GM19043 (cell line): ENCODE results near the gene ARHGDIB.

Experiments
- ATAC-seq: cut with Tn5 transposase; IDR thresholded peaks from one replicate; pipeline ENCODE4 v1.9.1; 2021; ENCODE audit warnings: low read depth; ENCODE audit not compliant: unreplicated experiment

Gene ARHGDIB

DNA sequence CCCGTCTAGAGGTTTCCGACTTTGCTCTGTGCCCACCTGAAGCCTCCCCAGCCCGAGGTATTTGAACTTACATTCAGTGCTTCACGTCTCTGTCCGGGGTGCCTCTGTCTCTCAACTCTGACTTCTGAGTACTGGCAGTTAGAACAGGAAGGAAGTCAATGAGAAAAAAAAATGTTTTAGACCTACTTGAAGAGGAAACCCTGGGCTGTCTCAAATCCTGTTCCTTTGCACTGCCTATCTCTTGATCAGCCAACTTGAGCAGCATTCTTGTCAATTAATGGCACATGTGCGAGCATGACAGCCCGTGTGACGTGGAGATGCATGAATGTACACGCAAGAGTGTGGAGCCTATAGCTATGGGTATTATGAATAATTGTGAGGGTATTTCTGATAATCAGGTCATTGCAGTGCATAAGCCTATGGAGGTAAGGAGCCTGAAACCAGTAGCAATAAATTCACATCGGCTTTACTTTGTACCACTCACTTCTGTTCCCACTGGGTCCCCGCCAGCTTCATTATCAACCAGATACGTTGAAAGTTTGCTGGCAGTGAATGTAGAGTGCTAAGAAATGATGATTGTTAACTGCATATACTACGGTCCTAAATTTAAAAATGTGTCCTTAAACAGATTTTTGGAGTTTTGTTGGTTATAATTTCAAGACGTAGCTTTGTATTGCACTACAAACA lies at the start of gene ARHGDIB:
Gene ARHGDIB, minus strand, starts transcription at position 136 of the 687 bp plus-strand sequence. CDS start 10,889 bp downstream, outside the sequence.
- peak; percentile 59 for ATAC-seq

DNA sequence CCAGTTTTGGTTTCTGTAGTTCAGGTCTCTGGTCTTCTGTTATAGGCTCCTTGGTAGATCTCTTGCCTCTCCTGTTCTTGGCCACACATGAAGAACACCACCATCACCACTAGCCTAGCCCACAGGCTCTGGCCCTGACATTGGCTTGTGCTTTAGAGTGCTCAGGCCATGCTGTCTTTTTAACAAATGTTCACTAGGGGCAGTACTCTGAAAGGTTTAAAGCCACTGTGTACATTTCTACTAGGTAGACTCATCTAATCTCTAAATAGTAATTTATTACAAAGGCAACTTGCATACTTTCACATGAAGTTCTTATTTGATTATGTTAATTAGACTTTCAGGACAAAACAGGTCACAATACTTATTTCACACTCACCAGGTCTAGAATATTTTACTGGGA lies 49.8 kb upstream of the ARHGDIB start:
- ATAC-seq = peak; percentile 67

DNA sequence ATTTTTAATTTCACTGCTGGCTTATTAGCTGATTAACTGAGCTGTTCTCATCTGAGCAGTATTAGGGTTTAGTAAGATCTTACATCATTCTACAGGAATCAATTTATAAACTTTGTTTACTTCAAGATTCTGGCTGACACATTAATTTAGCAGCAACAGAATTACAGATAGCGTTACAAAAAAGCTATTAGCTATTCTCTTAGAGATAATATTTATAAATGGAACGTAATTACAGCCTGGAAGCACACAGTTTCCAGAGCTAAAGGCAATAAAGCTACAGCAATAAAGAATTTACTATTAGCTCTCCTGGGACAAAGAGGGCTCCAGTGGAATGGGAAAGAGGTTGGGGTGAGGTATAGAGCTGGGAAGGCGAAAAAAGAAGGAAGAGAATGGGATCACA lies 46.1 kb upstream of the ARHGDIB start:
- ATAC-seq = no peak

DNA sequence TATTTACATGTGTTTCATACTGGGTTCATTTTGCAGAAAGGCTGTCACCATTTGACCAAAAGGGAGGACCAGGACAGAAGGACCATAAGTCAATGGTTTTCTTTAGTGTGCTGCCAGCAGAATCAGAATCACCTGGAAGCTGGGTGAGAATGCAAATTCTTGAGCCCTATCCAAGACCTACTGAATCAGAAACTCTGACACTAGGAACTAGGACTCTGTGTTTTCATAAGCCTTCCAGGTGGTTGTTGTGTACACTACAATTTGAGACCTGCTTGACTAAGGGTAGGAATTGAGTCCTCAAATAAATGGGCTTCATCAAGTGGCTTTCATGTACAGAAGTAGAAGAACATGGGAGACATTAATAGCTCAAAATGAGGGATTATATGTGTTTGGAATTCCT lies 43.7 kb upstream of the ARHGDIB start:
- no peak for ATAC-seq

DNA sequence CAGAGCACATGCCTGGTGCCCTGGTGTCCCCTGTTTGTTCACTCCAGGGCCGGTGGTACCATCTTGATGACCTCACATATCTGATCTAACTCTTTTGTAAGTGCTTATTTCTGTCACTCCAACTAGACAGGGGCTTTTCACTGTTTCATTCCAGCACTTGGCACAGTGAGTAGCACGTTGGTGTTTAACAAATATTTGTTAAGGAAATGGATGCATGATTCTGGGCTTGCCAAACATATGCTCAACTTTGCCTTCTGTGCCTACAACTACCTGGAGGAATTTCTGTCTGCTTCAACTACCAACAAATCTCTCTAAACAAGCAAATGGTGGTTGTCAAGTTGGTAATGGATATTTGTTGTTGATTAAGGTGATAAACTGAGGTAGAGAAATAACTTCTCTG lies 43.0 kb upstream of the ARHGDIB start:
- no peak for ATAC-seq

DNA sequence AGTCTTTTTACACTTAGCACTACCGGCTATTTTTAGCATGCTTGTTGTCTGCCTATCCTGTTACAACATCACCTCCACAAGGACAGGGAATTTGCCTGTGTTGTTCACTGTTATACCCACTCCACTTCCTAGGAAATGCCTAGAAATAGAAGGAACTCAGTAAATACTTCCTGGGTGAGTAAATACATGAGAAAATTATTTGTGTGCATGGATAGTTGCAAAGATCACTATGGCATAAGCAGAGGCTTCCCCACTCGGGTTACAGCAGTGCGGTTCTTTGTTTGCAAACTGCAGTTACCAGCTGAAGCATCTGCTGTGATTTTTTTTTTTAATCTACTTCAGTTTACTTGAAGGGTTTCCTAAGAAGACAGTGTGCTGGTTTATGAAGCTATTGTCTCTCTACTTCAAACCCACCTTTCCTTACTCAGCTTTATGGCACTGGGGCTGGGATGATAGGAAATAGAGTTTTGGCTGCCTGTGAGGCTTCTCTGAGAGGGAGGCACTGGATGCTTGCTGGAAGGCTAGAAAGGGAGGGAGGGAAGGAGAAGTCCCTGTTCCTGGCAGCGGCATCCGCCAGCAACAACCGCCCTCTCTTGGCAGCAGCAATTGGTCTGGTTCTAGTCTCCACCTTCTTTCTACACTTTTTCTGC lies 40.5 kb upstream of the ARHGDIB start:
- no peak for ATAC-seq

DNA sequence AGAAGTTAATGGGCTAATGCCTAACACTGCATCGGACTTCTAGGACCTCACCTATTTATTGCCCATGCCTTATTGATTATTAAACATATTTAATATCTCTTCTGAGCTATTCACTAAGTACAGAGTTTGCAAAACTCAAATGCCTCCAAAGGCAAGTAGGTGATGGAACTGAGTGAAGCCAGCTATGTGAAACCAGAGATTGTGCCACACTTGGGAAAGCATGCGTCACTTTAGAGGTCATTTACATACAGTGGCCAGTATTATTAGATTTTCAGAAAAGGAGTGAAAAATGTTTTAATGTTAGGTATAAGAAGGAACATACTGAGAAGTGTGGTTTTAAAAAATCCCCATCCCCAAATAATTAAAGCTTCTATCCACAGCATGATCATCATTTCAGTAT lies 39.2 kb upstream of the ARHGDIB start:
- no peak for ATAC-seq

DNA sequence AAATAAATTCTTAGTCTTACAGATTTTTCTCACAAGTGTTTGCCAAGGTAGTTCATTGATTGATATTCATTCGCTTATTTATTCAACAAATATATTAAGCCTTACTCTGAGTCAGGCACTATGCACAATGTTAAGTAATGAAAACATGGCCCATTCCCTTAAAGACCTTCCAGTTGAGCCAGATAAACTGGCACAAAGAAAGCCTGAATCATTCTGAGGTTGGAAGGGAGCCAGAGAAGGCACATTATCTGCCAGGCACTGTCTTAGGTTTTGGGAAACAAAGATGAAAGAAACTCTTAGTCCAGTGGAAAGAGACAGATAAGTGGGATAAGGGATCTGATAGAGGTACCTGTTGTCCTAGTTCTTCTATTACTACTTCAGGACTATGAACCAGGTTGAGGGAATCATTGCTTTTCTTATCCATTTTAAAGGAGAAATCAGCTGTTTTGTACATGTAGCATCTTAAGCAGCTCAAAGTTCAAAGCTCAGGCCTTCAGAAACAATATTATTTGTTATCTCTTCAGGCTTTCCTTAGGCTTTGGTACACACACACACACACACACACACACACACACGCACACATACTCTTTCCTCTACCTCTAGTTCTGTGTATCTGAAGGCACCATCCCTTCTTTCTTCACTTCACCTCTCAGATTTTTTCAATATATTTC lies 38.4 kb upstream of the ARHGDIB start:
- ATAC-seq = no peak

DNA sequence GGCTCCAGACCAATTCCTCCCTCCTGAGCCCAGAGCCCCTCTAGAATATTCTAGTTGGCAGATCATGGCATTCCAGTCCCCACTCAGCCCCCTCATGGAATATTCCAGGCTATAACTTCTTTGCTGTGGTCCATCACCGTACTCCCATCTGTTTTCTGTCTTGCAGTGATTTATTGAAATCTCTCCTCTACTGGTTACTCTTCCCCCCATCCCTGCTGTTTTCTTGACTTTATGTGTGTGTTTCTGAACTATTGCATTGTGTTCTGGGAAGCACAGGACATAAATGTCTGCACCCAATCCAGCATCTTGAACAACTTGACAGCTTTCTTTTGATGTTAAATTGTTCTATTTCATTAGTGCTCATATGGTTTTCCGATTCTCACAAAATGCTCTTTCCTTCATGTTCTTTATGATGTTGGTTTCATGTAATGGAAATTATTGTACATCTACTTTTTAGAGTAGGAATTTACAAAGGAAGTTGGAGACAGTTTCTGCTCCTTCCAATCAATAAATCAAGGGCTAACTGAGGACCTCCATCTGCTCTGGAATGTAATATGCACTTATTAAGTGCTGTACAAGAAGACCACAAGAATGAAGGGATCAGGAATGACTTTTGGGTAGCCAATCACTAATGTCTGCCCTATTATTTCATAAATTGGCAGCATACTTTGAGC lies 37.8 kb upstream of the ARHGDIB start:
- no peak for ATAC-seq

DNA sequence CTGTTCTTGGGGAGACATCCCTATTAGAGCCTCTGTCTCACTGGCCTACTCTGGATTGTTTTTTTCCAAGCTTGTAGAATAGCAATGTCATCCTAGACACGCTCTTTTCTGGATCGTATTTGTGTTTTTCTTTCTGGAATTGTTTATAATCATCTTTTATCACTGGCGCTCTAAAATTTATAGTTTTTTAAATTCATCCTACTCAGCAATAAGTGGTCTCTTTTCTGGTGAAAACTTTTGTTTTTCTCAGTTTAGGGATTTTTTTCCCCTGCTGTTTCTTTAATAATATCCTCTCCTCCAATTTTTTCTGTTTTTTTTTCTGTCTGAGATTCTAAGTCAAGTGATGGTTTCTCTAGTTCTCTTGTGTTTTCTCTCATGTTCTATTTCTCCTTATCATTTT lies 36.6 kb upstream of the ARHGDIB start:
- no peak for ATAC-seq

DNA sequence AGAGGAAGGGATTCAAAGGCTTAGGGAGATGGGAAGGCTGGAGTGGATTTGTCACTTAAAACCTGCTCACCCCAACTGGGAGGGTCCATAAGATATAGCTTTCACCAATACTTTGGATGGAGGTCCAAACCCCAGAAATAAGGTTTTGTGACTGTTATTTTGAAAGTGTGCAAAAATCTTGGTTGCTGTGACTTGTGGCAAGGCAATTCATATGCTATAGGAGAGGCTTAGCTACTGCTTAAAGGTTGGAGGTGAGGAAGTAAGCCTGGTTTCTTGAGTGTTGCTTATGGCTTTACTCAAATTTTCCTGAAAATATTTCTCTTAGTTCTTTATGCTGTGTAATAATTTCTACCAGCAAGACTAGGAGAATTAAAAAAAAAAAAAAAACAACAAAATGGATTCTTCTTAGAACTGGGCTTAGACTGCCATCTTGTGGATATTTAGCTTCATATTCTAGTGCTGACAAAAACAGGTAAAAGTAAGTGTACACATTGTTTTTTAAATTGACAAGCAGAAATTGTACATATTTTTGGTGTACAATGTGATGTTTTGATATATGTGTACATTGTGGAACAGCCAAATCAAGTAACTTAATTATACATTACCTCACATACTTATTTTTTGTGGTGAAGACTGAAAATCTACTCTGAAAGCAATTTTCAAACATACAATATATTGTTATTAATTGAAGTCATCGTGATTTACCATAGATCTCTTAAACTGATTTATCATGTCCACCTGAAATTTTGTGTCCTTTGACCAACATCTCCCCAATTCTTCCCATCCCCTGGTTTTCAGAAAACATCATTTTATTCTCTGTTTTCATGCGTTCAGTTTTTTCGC lies 34.4 kb upstream of the ARHGDIB start:
- ATAC-seq = no peak

DNA sequence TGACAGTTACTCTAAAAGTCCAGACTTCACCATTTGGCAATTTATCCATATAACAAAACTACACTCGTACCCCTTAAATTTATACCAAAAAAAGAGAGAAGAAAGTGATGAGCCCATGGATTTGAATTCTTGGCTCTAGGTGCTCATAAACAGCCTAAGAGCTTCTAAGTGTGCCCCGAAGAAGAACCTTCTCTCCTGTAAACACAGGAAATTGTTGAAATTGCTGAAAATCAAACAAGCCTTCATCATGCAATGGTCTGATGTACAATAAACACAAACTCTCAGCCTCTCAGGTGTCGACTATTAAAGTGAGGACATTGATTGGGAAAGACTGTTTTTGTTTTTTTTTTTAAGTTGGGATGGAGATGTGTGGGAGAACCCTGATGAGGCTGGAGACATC lies 33.2 kb upstream of the ARHGDIB start:
- no peak for ATAC-seq

DNA sequence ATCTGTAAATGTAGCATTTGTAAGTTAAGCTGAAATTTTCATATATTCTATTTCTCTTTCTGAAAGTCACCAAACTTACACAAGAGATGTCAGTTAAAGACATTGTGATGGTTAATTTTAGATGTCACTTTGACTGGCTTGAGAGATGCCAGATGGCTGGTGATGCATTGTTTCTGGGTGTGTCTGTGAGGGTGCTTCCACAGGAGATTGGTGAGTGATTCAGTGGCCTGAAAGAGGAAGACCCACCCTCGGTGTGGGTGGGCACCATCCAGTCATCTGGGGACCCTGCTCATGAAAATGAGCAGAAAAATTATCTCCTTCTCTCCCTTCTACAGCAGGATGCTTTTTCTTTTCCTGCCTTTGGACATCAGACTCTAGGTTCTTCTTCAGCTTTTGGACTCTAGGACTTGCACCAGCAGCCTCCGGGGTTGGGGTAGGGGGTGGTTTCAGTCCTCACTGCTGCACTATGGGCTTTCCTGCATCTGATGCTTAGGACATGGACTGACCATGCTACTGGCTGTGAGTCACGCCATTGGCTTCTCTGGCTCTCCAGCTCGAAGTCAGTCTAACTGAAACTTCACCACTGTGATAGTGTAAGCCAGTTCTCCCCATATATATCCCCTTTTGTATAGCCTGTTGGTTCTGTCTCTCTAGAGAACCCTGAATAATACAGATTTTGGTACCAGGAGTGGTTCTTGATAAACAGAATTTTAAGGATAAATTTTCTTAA lies 32.3 kb upstream of the ARHGDIB start:
- no peak for ATAC-seq

DNA sequence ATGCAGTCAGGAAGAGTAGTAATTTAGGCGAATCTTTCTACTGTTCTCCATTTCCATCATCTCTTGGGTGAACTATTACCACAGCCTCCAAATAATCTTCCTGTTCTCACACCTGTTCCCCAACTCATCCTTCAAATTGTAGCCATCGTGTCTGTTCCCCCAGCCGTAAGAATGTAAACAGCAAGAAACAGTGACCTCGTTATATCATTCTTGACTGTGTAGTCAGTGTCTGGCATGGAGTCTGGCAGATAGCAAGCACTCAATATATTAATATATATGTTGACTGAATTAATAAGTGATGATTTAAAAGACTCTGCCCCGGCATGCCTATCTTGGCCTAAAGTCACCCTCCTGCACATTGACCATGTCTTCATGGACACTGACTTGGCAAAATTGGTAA lies 31.7 kb upstream of the ARHGDIB start:
- ATAC-seq = no peak

DNA sequence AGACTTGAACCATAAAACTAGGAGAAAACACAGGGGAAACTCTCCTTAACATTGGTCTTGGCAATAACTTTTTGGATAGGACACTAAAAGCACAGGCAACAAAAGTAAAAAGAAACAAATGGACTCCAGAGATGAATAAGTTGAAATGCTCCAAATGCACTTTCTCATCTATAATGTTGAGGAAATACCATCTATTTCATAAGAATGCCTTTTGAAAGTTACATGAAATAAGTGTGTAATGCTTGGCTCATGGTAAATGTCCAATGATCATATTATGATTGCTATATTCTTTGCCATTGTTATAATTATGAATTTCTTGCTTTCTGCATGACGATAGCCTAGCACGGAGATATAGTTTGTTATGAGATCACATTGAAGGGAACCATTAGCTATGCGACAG lies 31.3 kb upstream of the ARHGDIB start:
- ATAC-seq = no peak

DNA sequence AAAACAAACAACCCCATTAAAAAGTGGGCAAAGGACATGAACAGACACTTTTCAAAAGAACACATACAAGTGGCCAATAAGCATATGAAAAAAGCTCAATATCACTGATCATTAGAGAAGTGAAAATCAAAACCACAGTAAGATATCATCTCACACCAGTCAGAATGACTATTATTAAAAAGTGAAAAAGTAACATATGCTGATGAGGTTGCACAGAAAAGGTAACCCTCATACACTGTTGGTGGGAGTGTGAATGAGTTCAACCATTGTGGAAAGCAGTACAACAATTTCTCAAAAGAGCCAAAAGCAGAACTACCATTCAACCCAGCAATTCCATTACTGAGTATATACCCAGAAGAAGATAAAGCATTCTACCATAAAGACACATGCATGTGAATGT lies 29.7 kb upstream of the ARHGDIB start:
- ATAC-seq = no peak

DNA sequence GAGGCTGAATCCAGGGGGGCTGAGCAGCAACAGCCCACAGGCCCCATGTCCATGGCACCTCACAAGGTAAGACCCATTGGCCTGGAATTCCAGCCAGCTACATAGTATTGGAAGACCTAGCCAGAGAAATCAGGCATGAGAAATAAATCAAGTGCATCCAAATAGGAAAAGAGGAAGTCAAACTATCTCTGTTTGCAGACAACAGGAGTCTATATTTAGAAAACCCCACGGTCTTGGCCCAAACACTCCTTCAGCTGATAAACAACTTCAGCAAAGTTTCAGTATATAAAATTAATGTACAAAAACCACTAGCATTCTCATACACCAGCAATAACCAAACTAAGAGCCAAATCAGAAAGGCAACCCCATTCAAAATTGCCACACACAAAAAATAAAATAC lies 28.4 kb upstream of the ARHGDIB start:
- no peak for ATAC-seq

DNA sequence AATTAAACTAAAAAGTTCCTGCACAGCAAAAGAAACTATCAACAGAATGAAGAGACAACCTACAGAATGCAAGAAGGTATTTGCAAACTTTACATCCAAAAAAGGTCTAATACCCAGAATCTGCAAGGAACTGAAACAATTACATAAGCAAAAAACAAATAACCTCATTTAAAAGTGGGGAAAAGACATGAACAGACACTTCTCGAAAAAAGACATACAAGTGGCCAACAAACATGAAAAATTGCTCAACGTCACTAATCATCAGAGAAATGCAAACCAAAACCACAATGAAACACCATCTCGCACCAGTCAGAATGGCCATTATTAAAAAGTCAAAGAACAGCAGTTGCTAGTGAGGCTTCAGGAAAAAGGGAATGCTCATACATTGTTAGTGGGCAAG lies 26.6 kb upstream of the ARHGDIB start:
- ATAC-seq = no peak

DNA sequence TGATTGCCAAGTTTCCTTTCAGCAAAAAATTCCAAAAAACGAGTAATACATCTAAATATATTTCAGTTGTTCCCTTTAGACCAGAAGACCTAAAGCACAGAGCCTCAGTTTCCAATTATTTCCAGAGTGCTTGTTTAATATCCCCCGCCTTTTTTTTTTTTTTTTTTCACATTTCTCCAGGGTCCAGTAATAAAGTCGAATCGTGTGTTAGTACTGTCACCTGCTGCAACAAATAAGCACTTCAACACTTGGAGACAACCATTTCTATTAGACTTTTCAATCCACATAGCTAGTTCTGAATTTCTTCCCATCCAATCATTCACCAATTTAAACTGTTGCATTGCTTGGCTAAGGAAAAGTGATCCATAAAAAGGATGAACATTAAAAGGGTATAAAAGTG lies 25.0 kb upstream of the ARHGDIB start:
- no peak for ATAC-seq

DNA sequence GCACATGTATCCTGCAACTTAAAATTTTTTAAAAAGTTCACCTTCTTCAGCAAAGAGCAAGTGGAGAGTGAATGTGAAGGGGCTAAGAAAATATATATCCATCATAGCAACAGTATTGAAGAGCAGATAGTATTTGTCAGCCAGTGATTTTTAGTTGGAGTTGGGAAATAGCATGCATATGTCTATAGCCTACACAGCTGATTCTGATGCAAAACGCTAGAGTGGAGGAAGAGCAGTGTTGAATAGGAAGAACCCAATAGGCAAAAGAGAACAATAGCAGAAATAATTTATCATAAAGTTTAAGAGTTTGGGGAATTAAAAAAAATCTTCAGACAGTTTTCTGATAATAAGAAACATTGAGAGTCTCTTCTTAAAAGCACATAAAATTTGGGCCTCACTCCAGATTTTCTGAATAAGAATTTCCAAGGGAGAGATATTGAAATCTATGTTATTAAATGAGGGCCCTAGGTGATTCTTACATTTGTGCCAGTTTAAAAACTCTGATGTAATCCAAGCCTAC lies 23.4 kb upstream of the ARHGDIB start:
- no peak for ATAC-seq
